Measurements from ENCODE around the gene ZNF792. TPM values are rescaled to one million over a fixed set of nuclear protein-coding genes. Genes with fewer than 3 reads are reported as not detected.
"Not testable (repeated sequence)": the region's sequence is repeated elsewhere in the genome, so short reads cannot be mapped to it uniquely, and the experiment has no call there.

Gene ZNF792
- total RNA-seq, 1 experiment from 2014 or later = 6.7 TPM

DNA sequence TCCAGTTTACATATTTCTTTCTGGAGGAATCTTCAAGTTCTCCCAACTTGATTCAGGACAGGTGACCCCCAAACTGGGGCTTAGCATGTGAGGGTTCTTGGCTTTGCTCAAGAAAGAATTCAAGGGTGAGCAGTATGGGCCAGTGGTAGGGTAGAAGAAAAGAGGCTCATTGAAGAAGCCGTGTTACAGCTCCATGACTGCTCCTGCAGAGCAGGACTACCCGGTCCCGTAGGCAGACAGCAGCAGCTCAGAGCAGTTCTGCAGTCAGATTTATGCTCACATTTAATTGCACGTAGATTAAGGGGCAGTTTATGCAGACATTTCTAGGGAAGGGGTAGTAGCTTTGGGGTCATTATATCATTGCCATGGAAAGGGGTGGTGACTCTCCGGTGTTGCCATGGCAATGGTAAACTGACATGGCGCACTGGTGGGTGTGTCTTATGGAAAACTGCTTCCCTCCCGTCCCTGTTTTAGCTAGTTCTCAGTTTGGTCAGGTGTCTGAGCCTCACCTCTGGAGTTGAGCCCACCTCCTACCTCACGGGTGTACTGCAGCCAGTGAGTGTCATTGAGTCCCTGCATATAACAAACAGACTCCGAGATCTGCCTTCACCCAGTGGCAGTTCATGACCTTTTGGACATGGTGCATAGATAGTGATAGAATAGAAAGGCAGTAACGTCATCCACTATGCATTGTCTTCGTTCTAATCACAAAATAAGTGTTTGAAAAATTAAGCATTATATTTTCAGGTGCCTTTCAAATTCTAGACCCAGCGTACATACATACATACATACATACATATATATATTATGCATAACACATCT is 16.0 kb upstream of the ZNF792 start:
- DNase-seq (ENCODE audit: low read depth) = no peak
- in situ Hi-C loops (cut with HindIII; ENCODE audit: low pct_unique_long_range_greater_than_20kb, low sequenced_read_pairs) = no loop called here

GRCh38 chr19:34976611-34977010 is 12.6 kb upstream of the ZNF792 start:
- no peak for DNase-seq (ENCODE audit: low read depth)

DNA sequence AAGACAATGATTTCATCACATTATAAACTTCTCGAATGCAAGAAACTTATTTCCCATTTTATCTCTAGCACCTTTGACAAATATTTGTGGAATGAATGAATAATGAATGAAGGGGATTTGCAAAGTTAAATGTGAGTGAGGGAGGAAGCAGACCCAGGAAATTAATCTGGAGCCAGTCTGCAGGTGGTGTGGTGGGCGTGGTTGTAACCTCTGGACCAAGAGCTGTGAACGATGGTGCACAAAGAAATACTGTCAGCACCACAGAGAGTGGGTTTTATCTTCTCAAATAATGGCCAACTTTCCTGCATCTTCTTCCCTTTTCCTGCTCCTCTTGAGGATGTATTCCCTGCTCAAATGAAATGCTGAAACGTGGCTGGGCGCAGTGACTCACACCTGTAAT is 11.0 kb upstream of the ZNF792 start:
- in situ Hi-C loops (cut with HindIII; ENCODE audit: low pct_unique_long_range_greater_than_20kb, low sequenced_read_pairs) = no loop called here
- no peak for DNase-seq (ENCODE audit: low read depth)

More at GRCh38 chr19:34976611-34977010, 12.6 kb upstream of the ZNF792 start:
- in situ Hi-C loops (cut with HindIII; ENCODE audit: low pct_unique_long_range_greater_than_20kb, low sequenced_read_pairs) = no loop called here

DNA sequence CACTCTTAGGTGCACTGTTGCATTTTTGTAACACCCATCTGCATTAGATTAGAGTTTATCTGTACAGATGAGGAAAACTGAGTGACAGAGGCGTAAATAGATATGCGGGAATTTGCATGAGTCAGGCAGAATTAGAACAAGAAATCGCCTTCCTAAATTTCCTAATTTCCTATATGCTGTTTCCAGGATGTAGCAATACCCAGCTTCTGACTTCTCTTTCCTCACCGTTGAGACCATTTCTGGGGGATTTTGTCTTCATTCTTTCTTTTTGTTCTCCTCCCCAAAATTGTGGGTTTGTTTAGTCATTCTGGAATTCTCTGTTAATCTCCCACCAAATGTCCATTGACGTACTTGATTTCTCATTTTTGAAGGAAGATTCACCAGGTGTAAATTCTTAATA is 10.6 kb upstream of the ZNF792 start:
- in situ Hi-C loops (cut with HindIII; ENCODE audit: low pct_unique_long_range_greater_than_20kb, low sequenced_read_pairs) = no loop called here
- no peak for DNase-seq (ENCODE audit: low read depth)

DNA sequence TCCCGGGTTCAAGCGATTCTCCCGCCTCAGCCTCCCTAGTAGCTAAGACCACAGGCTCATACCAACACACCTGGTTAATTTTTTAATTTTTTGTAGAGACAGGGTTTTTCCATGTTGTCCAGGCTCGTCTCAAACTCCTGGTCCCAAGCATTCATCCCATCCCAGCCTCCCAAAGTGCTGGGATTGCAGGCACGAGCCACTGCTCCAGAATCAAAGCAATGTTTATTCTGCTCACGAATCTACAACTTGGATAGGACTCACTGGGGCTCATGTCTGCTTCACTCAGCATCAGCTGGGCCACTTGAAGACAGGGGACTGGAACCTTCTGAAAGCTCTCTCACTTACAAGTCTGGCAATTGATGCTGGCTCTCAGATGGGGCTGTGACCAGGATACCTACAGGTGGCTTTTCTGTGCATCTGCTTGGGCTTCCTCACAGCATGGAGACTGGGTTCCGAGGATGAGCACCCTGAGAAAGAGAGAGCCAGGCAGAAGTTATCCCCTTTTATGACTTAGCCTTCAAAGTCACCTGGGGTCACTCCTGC is 8.2 kb upstream of the ZNF792 start:
- no peak for DNase-seq (ENCODE audit: low read depth)
- in situ Hi-C loops (cut with HindIII; ENCODE audit: low pct_unique_long_range_greater_than_20kb, low sequenced_read_pairs) = no loop called here

DNA sequence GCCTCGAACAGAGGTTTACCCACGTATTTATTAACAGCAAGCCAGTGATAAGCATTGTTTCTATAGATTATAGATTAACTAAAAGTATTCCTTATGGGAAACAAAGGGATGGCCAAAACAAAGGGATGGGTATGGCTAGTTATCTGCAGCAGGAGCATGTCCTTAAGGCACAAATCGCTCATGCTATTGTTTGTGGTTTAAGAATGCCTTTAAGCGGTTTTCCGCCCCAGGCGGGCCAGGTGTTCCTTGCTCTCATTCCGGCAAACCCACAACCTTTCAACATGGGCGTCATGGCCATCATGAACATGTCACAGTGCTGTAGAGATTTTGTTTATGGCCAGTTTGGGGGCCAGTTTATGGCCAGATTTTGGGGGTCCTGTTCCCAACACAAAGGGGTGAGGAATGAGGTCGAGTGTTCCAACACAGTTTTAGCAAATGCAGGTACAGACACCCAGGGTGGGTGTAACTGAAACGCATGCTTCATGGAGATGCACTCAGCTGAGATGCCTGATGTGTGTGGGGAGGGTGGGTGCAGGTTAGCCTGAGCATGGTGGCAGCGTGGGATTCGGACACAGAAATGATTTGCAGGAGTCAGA is 6.3 kb upstream of the ZNF792 start:
- in situ Hi-C loops (cut with HindIII; ENCODE audit: low pct_unique_long_range_greater_than_20kb, low sequenced_read_pairs); DNase-seq (ENCODE audit: low read depth): not testable (repeated sequence)

DNA sequence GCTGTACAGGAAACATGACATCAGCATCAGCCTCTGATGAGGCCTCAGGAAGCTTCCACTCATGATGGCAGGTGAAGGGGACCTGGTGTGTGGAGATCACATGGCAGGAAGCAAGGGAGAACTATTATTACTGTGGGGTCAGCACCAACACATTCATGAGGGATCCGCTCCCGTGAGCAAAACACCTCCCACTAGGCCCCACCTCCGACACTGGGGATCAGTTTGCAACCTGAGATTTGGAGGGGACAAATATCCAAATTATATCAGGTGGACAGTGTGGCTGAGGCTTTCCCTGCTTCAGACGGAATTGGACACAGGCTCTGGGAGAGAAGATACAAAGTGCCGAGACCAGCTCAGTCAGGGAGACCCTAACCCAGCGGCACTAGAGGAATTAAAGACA is 5.7 kb upstream of the ZNF792 start:
- DNase-seq (ENCODE audit: low read depth) = no peak
- in situ Hi-C loops (cut with HindIII; ENCODE audit: low pct_unique_long_range_greater_than_20kb, low sequenced_read_pairs) = no loop called here

DNA sequence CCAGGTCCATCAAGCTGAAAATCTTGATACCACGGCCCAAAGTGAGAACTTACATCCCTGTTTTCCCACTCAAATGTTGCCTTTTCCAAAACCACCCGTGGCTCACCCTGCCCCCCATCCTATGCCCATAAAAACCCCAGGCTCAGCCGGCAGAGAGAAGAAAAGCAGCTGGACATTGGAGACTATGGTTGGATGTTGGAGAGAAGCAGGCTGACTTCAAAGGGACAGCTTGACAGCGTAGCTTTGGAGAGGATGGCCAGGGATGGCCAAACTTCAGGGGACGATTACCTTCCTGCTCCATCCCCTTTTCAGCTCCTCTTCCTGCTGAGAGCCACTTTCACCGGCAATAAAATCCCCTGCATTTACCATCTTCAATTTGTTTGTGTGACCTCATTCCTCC is 3.5 kb upstream of the ZNF792 start:
- in situ Hi-C loops (cut with HindIII; ENCODE audit: low pct_unique_long_range_greater_than_20kb, low sequenced_read_pairs) = no loop called here
- no peak for DNase-seq (ENCODE audit: low read depth)

DNA sequence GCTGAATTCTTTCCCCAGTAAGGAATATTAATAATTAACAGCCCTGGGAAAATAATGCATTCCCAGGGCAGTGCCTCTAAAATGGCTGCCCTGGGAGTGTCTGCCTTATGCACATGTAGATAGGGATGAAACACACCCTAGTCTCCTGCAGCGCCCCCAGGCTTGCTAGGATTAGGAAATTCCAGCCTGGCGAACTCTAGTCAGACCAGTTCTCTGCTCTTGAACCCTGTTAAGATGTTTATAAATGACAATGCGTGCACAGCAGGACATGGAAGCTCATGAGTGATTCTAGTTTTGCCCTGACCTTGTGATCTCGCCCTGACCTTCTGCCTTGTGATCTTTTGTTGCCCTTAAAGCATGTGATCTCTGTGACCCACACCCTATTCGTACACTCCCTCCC is 1.5 kb upstream of the ZNF792 start:
- in situ Hi-C loops (cut with HindIII; ENCODE audit: low pct_unique_long_range_greater_than_20kb, low sequenced_read_pairs); DNase-seq (ENCODE audit: low read depth): not testable (repeated sequence)

DNA sequence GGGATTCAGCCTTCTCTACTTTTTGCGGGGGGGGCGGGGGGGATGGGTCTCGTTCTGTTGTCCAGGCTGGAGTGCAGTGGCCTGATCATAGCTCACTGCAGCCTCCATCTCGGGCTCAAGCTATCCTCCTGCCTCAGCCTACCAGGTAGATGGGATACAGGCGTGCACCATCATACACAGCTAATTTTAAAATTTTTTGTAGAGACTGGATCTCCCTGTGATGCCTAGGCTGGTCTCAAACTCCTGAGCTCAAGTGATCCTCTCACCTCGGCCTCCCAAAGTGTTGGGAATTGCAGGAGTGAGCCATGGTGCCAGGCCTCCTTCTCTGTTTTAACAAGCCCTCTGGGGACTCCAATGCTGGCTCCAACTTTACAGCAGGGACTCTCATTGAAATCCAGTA is 569 bp upstream of the ZNF792 start:
- DNase-seq (ENCODE audit: low read depth) = no peak
- in situ Hi-C loops (cut with HindIII; ENCODE audit: low pct_unique_long_range_greater_than_20kb, low sequenced_read_pairs) = no loop called here

- in situ Hi-C loops (cut with HindIII; ENCODE audit: low pct_unique_long_range_greater_than_20kb, low sequenced_read_pairs) = no loop called here
Observed at GRCh38 chr19:34962687-34963572, 1.1 kb downstream of the ZNF792 start.

GRCh38 chr19:34961775-34962686 is 2.0 kb downstream of the ZNF792 start:
- no peak for DNase-seq (ENCODE audit: low read depth)
- in situ Hi-C loops (cut with HindIII; ENCODE audit: low pct_unique_long_range_greater_than_20kb, low sequenced_read_pairs) = no loop called here

More at GRCh38 chr19:34962687-34963572, 1.1 kb downstream of the ZNF792 start:
- DNase-seq (ENCODE audit: low read depth) = no peak

- DNase-seq (ENCODE audit: low read depth) = no peak
- in situ Hi-C loops (cut with HindIII; ENCODE audit: low pct_unique_long_range_greater_than_20kb, low sequenced_read_pairs) = no loop called here
Observed at GRCh38 chr19:34960940-34961679, 2.9 kb downstream of the ZNF792 start.

- DNase-seq (ENCODE audit: low read depth) = no peak
- in situ Hi-C loops (cut with HindIII; ENCODE audit: low pct_unique_long_range_greater_than_20kb, low sequenced_read_pairs) = no loop called here
Observed at GRCh38 chr19:34960103-34960805, 3.8 kb downstream of the ZNF792 start.

DNA sequence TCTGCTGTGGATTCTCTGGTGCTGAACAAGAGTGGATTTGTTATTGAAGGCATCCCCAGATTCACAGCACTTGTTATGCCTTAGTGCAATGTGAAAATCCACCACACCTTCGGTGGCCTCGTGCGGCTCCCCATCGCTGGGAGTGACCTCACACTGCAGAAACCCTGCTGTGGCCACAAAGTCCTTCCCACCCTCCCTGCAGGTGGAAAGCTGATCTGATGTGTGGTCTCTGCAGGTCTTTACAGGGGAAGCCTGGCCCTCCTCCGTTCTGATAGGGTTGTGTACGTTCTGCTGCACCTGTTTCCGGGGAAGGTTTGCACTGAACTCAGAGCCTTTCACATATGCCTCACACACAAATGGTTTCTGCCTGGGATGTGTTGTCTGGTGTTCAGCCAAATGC is 5.0 kb downstream of the ZNF792 start:
- in situ Hi-C loops (cut with HindIII; ENCODE audit: low pct_unique_long_range_greater_than_20kb, low sequenced_read_pairs) = no loop called here
- DNase-seq (ENCODE audit: low read depth) = no peak

DNA sequence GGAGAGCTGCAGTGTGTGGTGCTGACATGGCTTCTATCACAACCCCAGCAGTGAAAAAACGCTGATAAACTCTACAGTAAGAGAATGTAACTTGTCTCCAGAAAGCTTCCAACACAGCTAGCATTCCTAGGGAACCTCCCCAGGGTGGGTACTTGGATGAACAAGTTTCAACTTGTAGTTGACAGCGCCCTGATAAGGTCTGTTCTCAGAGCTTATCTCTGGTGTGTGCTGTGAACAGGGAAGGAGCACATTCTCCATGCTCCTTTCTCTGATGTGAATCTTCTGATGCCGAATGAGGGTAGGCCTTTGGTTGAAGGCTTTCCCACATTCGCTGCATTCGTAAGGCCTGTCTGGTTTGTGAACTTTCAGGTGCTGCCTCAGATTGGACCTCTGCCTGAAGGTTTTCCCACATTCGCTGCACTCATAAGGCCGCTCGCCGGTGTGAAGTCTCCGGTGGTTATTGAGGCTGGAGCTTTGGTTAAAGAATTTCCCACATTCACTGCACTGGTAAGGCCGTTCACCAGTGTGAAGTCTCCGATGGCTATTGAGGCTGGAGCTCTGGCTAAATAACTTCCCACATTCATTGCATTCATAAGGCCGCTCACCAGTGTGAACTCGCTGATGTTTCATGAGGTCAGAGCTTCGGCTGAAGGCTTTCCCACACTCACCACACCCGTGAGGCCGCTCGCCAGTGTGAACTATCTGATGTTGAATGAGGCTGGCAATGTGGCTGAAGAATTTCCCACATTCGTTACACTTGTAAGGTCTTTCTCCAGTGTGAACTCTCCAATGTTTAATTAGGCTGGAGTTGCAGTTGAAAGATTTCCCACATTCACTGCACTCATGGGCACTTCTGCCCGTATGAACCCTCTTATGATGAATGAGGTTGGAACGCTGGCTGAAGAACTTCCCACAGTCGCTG is 5.9 kb downstream of the ZNF792 start:
- in situ Hi-C loops (cut with HindIII; ENCODE audit: low pct_unique_long_range_greater_than_20kb, low sequenced_read_pairs) = no loop called here
- DNase-seq (ENCODE audit: low read depth) = no peak
